ENCODE measurements around the gene KDM4C. TPM values are rescaled to one million over a fixed set of nuclear protein-coding genes. Genes with fewer than 3 reads are reported as not detected.

Gene KDM4C
- total RNA-seq, 5 donors from 2014 or later (not counting 1 experiment from before 2014, with no cell fraction given), result 66.4 to 107 (median 76.0) TPM

DNA sequence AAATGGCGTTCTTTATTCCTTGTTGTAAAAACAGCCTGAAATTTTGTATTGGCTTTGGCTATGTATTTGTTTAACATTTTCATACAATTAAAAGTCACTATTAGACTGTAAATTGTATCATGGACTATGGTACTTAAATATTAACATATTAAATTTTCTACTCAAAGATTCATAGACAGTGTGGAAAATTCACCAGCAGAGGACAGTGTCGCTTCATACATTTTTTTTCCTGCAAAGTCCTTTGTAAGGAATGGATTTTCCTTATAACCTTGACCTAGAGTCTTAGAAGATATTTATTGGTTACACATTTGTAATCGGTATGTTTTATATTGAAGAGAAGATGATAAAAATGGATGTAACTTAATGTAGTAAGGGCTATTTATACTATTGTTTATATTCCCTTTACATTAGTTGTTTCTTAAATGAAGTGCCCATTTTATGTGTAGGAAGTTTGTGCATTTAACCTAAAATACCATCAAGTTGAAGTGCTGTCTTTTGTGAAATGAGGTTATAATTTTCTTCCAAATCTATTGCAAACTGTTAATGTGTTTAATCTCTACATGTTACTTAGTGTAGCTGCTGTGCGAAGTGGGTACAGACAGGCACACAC lies 150.1 kb downstream of the KDM4C start:
- Mint-ChIP-seq H3K36me3 (peaks cover 12% of the 10 kb centered on the region), H3K27ac (no peak overlapping the region), H3K9me3 (no peaks in the 10 kb centered on the region), H3K4me3 (no peak overlapping the region), H3K27me3 (no peaks in the 10 kb centered on the region), H3K4me1 (peaks cover 26 to 41% (median 30%) of the 10 kb centered on the region in 3 donors)
- no peaks in the 10 kb centered on the region for H3K27me3 ChIP-seq (replicated peaks in 1 of 2; ENCODE audit: control insufficient read depth in 2 of 2, extremely low read depth in 1 of 2, insufficient read depth in 2 of 2, low read length in 1 of 2)
- DNase-seq (no peak), ATAC-seq (replicated peaks in 1 of 4) (no peak)
- peaks cover 0 to 4% of the 10 kb centered on the region in 2 donors for H3K36me3 ChIP-seq (ENCODE audit: control insufficient read depth in 2 of 2, extremely low read depth in 1 of 2, insufficient read depth in 1 of 2, low read length in 1 of 2)
- ChIA-PET CTCF (interaction anchor here in 1 of 2 donors (0.6 kb wide), 1 partner anchor 18 kb away, joined by 4 read pairs; no protein-coding TSS in a partner anchor), POLR2A (no interaction called here)
- H3K4me1 ChIP-seq (ENCODE audit: control insufficient read depth in 1 of 2, extremely low read depth in 1 of 2, insufficient read depth in 2 of 2, low read length in 2 of 2), result no peaks in the 10 kb centered on the region
- no peak overlapping the region for H3K4me3 ChIP-seq (ENCODE audit: control insufficient read depth in 1 of 2, extremely low read depth in 1 of 2, low read length in 1 of 2)
- no peaks in the 10 kb centered on the region for H3K9me3 ChIP-seq
- no peak overlapping the region for H3K27ac ChIP-seq (ENCODE audit: low read length)
- WGBS (ENCODE audit: insufficient coverage), result no CpG with 5 or more reads among the region's 4 CpGs

DNA sequence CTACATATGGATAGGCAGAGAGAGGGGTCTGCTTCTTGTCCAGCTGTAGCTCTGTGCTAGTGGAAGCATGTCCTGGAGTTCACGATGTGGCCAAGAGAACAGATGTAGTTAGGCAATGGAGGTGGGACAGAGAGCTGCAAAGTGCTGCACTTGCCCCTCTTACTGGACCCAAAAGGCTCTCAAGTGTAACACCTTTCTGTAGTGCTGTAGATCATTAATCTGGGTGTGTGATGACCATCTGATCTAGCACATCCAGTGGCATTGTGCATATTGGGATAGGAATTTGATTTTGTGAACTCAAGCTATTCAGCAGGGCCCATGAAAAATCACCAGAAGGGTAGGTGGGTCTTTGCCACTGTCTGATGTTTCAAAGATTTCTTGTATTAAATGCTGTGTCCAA lies 151.4 kb downstream of the KDM4C start:
- Mint-ChIP-seq H3K27me3 (no peaks in the 10 kb centered on the region), H3K27ac (no peak overlapping the region), H3K36me3 (peaks cover 15% of the 10 kb centered on the region), H3K9me3 (no peaks in the 10 kb centered on the region), H3K4me3 (no peak overlapping the region), H3K4me1 (peaks cover 34 to 45% (median 35%) of the 10 kb centered on the region in 3 donors)
- 100% methylated on average over 1 of the region's 1 CpG for WGBS (ENCODE audit: insufficient coverage)
- no peak overlapping the region for H3K4me3 ChIP-seq (ENCODE audit: control insufficient read depth in 1 of 2, extremely low read depth in 1 of 2, low read length in 1 of 2)
- H3K27ac ChIP-seq (ENCODE audit: low read length), result no peak overlapping the region
- CTCF ChIA-PET, result no interaction called here
- H3K27me3 ChIP-seq (replicated peaks in 1 of 2; ENCODE audit: control insufficient read depth in 2 of 2, extremely low read depth in 1 of 2, insufficient read depth in 2 of 2, low read length in 1 of 2), result no peaks in the 10 kb centered on the region
- no peak for DNase-seq
- H3K9me3 ChIP-seq, result no peaks in the 10 kb centered on the region
- peaks cover 0 to 4% of the 10 kb centered on the region in 2 donors for H3K36me3 ChIP-seq (ENCODE audit: control insufficient read depth in 2 of 2, extremely low read depth in 1 of 2, insufficient read depth in 1 of 2, low read length in 1 of 2)
- ATAC-seq (replicated peaks in 1 of 4), result no peak
- H3K4me1 ChIP-seq (ENCODE audit: control insufficient read depth in 1 of 2, extremely low read depth in 1 of 2, insufficient read depth in 2 of 2, low read length in 2 of 2), result no peaks in the 10 kb centered on the region
- POLR2A ChIA-PET, result no interaction called here

DNA sequence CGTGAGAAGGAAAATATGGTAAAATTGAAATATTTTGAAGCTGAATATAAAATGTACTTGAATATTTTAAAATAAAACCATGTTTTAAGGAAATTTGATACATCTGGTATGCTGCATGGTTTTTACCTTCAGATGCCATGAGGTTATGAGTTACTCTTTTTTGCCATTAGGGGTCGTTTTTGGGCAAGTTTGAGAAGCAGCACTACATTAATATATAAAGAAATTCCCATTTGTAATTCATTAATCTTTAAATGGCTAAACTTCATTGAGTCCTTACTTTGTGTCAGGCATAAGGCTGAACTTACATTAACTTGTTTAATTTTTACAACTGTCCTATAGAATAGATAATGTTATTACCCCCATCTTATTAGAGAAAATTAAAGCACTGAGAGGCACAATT lies 152.3 kb downstream of the KDM4C start:
- Mint-ChIP-seq H3K27ac (no peak overlapping the region), H3K4me3 (no peak overlapping the region), H3K27me3 (no peaks in the 10 kb centered on the region), H3K4me1 (peaks cover 32 to 43% (median 35%) of the 10 kb centered on the region in 3 donors), H3K36me3 (peaks cover 9% of the 10 kb centered on the region), H3K9me3 (no peaks in the 10 kb centered on the region)
- DNase-seq (peak in 1 of 35 experiments; percentile 9), ATAC-seq (replicated peaks in 1 of 4) (no peak)
- no peaks in the 10 kb centered on the region for H3K27me3 ChIP-seq (replicated peaks in 1 of 2; ENCODE audit: control insufficient read depth in 2 of 2, extremely low read depth in 1 of 2, insufficient read depth in 2 of 2, low read length in 1 of 2)
- no peak overlapping the region for H3K4me3 ChIP-seq (ENCODE audit: control insufficient read depth in 1 of 2, extremely low read depth in 1 of 2, low read length in 1 of 2)
- WGBS (ENCODE audit: insufficient coverage), result no CpG with 5 or more reads among the region's 2 CpGs
- no peak overlapping the region for H3K27ac ChIP-seq (ENCODE audit: low read length)
- peaks cover 0 to 4% of the 10 kb centered on the region in 2 donors for H3K36me3 ChIP-seq (ENCODE audit: control insufficient read depth in 2 of 2, extremely low read depth in 1 of 2, insufficient read depth in 1 of 2, low read length in 1 of 2)
- H3K4me1 ChIP-seq (ENCODE audit: control insufficient read depth in 1 of 2, extremely low read depth in 1 of 2, insufficient read depth in 2 of 2, low read length in 2 of 2), result no peaks in the 10 kb centered on the region
- ChIA-PET POLR2A (no interaction called here), CTCF (no interaction called here)
- H3K9me3 ChIP-seq, result no peaks in the 10 kb centered on the region

DNA sequence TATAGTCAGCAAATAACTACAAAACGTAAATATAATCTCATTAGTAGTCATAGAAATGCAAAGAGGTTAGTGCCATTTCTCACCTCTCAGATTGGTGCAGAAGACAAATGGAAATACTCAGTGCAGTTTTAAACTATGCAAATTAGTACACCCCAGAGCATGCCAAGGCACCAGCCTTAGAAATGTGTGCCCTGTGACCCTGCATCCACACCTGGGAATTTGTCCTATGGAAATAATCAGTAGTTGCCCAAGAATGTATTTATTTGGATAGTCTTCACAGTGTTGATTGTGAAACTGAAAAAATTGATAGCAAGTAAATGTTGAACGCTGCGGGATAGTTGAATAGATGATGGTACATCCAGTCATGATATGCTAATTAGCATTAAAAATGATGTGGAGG lies 152.7 kb downstream of the KDM4C start:
- H3K27me3 ChIP-seq (replicated peaks in 1 of 2; ENCODE audit: control insufficient read depth in 2 of 2, extremely low read depth in 1 of 2, insufficient read depth in 2 of 2, low read length in 1 of 2), result no peaks in the 10 kb centered on the region
- H3K4me1 Mint-ChIP-seq, result peaks cover 32 to 40% (median 35%) of the 10 kb centered on the region in 3 donors
- H3K27ac ChIP-seq (ENCODE audit: low read length), result no peak overlapping the region
- no peak for ATAC-seq (replicated peaks in 1 of 4)
- H3K36me3 ChIP-seq (ENCODE audit: control insufficient read depth in 2 of 2, extremely low read depth in 1 of 2, insufficient read depth in 1 of 2, low read length in 1 of 2), result peaks cover 0 to 4% of the 10 kb centered on the region in 2 donors
- H3K4me1 ChIP-seq (ENCODE audit: control insufficient read depth in 1 of 2, extremely low read depth in 1 of 2, insufficient read depth in 2 of 2, low read length in 2 of 2), result no peaks in the 10 kb centered on the region
- no peaks in the 10 kb centered on the region for H3K9me3 Mint-ChIP-seq
- H3K4me3 Mint-ChIP-seq, result no peak overlapping the region
- no peaks in the 10 kb centered on the region for H3K9me3 ChIP-seq
- ChIA-PET CTCF (no interaction called here), POLR2A (no interaction called here)
- WGBS (ENCODE audit: insufficient coverage), result 90% methylated on average over 3 of the region's 3 CpGs
- H3K27me3 Mint-ChIP-seq, result no peaks in the 10 kb centered on the region
- no peak overlapping the region for H3K4me3 ChIP-seq (ENCODE audit: control insufficient read depth in 1 of 2, extremely low read depth in 1 of 2, low read length in 1 of 2)
- peaks cover 9% of the 10 kb centered on the region for H3K36me3 Mint-ChIP-seq
- no peak for DNase-seq
- no peak overlapping the region for H3K27ac Mint-ChIP-seq

DNA sequence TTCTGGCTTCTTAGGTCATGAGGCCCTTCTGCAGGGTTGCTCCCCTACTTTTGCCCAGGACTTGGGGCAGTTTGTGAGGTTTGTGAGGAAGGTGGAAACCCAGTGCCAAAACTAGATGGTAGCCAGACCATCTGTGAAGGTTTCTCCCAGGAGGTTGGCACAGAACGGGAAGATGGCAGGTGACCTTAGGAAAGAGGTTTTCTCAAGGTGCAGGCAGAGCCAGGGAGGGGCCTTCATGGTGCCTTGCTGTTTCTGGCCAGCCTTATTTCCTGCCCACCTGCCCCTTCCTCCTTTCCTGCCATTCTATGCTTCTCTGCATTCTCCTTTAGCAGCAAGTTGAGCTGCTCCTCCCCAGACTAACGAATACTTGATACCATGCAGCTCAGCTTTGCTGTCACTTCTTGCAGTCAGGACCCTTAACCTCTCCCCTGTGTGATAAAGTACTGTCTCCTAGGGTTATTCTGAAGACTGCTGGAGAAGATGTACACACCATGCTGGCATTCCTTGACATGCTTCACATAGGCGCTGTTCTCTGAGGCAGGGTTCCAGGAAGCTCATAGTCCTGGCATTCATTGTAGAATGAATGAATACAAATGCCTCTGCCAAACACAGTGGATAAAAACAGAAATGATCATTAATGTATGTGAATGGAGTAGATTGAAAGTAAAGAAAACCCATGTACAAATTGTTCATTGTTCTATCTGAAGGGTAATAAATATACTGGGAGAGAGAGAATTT lies 154.3 kb downstream of the KDM4C start:
- peaks cover 35 to 43% (median 42%) of the 10 kb centered on the region in 3 donors for H3K4me1 Mint-ChIP-seq
- no peaks in the 10 kb centered on the region for H3K9me3 ChIP-seq
- WGBS (ENCODE audit: insufficient coverage), result 80% methylated on average over 1 of the region's 3 CpGs
- DNase-seq, result no peak
- peaks cover 19% of the 10 kb centered on the region for H3K36me3 Mint-ChIP-seq
- no peak overlapping the region for H3K4me3 Mint-ChIP-seq
- H3K4me1 ChIP-seq (ENCODE audit: control insufficient read depth in 1 of 2, extremely low read depth in 1 of 2, insufficient read depth in 2 of 2, low read length in 2 of 2), result no peaks in the 10 kb centered on the region
- POLR2A ChIA-PET, result no interaction called here
- no peaks in the 10 kb centered on the region for H3K27me3 Mint-ChIP-seq
- H3K4me3 ChIP-seq (ENCODE audit: control insufficient read depth in 1 of 2, extremely low read depth in 1 of 2, low read length in 1 of 2), result no peak overlapping the region
- H3K27ac ChIP-seq (ENCODE audit: low read length), result no peak overlapping the region
- CTCF ChIA-PET, result no interaction called here
- H3K36me3 ChIP-seq (ENCODE audit: control insufficient read depth in 2 of 2, extremely low read depth in 1 of 2, insufficient read depth in 1 of 2, low read length in 1 of 2), result peaks cover 0 to 4% of the 10 kb centered on the region in 2 donors
- H3K27ac Mint-ChIP-seq, result no peak overlapping the region
- peak in 1 of 4 experiments; percentile 26 for ATAC-seq (replicated peaks in 1 of 4)
- no peaks in the 10 kb centered on the region for H3K27me3 ChIP-seq (replicated peaks in 1 of 2; ENCODE audit: control insufficient read depth in 2 of 2, extremely low read depth in 1 of 2, insufficient read depth in 2 of 2, low read length in 1 of 2)
- H3K9me3 Mint-ChIP-seq, result no peaks in the 10 kb centered on the region

DNA sequence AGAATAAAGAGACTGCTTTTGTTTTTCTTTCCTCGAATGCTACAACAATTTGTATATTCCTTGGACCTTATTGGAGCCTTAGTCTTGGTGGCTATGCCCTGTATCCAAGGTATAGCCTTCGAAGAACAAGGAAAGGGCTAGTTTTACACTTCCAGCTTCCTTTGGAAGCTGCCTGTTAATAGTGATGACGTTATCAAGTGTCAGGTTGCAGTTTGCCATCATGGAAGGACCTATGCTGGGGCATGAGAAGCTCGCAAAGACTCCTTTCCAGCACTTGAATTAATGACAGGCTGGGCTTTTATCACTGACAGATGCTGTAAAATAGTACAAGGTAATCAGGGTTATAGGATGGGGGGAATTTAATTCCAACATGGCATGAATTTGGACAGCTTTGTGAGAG lies 157.9 kb downstream of the KDM4C start:
- ChIA-PET POLR2A (no interaction called here), CTCF (no interaction called here)
- Mint-ChIP-seq H3K4me3 (no peak overlapping the region), H3K9me3 (peaks cover 0 to 7% (median 0%) of the 10 kb centered on the region in 3 donors), H3K36me3 (peaks cover 34% of the 10 kb centered on the region), H3K4me1 (peaks cover 44 to 59% (median 48%) of the 10 kb centered on the region in 3 donors), H3K27ac (no peak overlapping the region), H3K27me3 (no peaks in the 10 kb centered on the region)
- no peak for ATAC-seq (replicated peaks in 1 of 4)
- DNase-seq, result no peak
- Histone ChIP-seq H3K4me1 (ENCODE audit: control insufficient read depth in 1 of 2, extremely low read depth in 1 of 2, insufficient read depth in 2 of 2, low read length in 2 of 2) (no peaks in the 10 kb centered on the region), H3K27me3 (replicated peaks in 1 of 2; ENCODE audit: control insufficient read depth in 2 of 2, extremely low read depth in 1 of 2, insufficient read depth in 2 of 2, low read length in 1 of 2) (no peaks in the 10 kb centered on the region), H3K4me3 (ENCODE audit: control insufficient read depth in 1 of 2, extremely low read depth in 1 of 2, low read length in 1 of 2) (no peak overlapping the region), H3K36me3 (ENCODE audit: control insufficient read depth in 2 of 2, extremely low read depth in 1 of 2, insufficient read depth in 1 of 2, low read length in 1 of 2) (peaks cover 4 to 5% of the 10 kb centered on the region in 2 donors), H3K27ac (ENCODE audit: low read length) (no peak overlapping the region), H3K9me3 (no peaks in the 10 kb centered on the region)
- 94% methylated on average over 4 of the region's 4 CpGs for WGBS (ENCODE audit: insufficient coverage)

Measured in T-cell (primary cell).